ENCODE data around the gene BANP.
"Not testable (repeated sequence)": the region's sequence is repeated elsewhere in the genome, so short reads cannot be mapped to it uniquely, and the experiment has no call there.

The BANP gene

DNA sequence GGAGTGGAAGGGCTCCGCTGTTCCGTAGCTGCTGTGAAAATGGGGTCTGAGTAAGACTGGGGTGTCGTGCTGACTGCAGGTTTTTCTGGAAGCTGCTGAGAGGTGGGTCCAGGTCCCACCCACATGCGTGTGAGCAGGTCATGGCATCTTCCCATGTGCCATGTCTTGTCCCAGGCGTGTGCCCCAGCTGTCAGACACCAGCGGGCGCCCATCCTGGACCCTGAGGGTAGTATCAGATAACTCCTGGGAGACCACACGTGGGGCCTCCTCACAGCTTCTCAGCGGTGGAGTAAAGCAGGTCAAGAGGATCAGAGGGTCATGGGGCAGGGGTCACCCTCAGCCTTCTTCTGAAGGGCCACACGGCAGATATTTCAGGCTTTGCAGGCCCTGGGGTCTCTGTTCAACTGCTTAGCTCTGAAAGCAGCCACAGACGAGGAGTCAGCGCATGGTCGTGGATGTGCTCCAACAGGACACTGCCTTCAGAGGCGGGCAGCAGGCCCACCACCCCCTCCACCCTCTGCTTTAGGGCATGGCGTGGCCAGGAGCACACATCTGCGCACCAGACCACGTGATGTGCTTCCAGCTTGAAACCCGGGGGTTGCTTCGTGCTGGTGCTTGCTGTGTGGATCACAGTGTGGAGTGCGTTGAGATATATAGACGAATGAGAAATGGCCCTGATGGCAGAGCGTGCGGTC lies 68.7 kb downstream of the BANP start:
- Histone ChIP-seq H3K4me3 (IDR thresholded peaks at IDR 0.05; ENCODE audit: insufficient read depth, low read depth, low read length) (no peak overlapping the region), H3K4me2 (no peak overlapping the region), H3K27ac (no peak overlapping the region), H4K20me1 (ENCODE audit: insufficient read depth) (no peaks in the 10 kb centered on the region), H3K79me2 (ENCODE audit: insufficient read depth, low read depth) (no peaks in the 10 kb centered on the region), H2AFZ (ENCODE audit: low read depth) (no peak overlapping the region), H3K9ac (no peak overlapping the region), H3K27me3 (ENCODE audit: insufficient read depth, low read depth) (no peaks in the 10 kb centered on the region), H3K4me1 (ENCODE audit: low read depth, poor library complexity, severe bottlenecking) (no peaks in the 10 kb centered on the region), H3K36me3 (ENCODE audit: insufficient read depth) (no peaks in the 10 kb centered on the region)
- TF ChIP-seq, protein P1, sequence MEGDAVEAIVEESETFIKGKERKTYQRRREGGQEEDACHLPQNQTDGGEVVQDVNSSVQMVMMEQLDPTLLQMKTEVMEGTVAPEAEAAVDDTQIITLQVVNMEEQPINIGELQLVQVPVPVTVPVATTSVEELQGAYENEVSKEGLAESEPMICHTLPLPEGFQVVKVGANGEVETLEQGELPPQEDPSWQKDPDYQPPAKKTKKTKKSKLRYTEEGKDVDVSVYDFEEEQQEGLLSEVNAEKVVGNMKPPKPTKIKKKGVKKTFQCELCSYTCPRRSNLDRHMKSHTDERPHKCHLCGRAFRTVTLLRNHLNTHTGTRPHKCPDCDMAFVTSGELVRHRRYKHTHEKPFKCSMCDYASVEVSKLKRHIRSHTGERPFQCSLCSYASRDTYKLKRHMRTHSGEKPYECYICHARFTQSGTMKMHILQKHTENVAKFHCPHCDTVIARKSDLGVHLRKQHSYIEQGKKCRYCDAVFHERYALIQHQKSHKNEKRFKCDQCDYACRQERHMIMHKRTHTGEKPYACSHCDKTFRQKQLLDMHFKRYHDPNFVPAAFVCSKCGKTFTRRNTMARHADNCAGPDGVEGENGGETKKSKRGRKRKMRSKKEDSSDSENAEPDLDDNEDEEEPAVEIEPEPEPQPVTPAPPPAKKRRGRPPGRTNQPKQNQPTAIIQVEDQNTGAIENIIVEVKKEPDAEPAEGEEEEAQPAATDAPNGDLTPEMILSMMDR (conservative IDR thresholded peaks at IDR 0.05; ENCODE audit: low read depth, low read length) = no peak

DNA sequence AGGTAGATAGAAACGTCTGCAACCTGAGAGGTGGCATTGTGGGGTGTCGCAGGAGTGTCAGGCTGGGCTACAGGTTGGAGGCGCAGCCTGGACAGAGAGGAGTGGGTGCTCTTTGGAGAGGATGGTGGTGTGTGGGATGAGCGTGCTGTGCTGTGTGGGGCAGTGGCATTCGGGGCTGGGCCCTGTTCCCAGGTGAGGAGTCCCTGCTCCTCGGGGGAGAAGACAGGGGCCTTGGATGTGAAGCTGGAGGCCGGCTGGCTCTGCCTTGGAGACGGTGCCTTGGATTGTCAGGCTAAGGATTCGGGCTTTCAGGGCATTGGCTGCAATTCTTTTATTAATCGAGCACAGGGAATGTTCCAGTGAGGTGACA lies 69.3 kb downstream of the BANP start:
- Histone ChIP-seq H2AFZ (ENCODE audit: low read depth) (no peak overlapping the region), H3K4me3 (IDR thresholded peaks at IDR 0.05; ENCODE audit: insufficient read depth, low read depth, low read length) (no peak overlapping the region), H3K27me3 (ENCODE audit: insufficient read depth, low read depth) (no peaks in the 10 kb centered on the region), H3K9ac (no peak overlapping the region), H3K4me1 (ENCODE audit: low read depth, poor library complexity, severe bottlenecking) (no peaks in the 10 kb centered on the region), H3K4me2 (no peak overlapping the region), H3K27ac (no peak overlapping the region), H4K20me1 (ENCODE audit: insufficient read depth) (no peaks in the 10 kb centered on the region), H3K79me2 (ENCODE audit: insufficient read depth, low read depth) (no peaks in the 10 kb centered on the region), H3K36me3 (ENCODE audit: insufficient read depth) (no peaks in the 10 kb centered on the region)
- TF ChIP-seq, protein P1 (conservative IDR thresholded peaks at IDR 0.05; ENCODE audit: low read depth, low read length) = no peak

DNA sequence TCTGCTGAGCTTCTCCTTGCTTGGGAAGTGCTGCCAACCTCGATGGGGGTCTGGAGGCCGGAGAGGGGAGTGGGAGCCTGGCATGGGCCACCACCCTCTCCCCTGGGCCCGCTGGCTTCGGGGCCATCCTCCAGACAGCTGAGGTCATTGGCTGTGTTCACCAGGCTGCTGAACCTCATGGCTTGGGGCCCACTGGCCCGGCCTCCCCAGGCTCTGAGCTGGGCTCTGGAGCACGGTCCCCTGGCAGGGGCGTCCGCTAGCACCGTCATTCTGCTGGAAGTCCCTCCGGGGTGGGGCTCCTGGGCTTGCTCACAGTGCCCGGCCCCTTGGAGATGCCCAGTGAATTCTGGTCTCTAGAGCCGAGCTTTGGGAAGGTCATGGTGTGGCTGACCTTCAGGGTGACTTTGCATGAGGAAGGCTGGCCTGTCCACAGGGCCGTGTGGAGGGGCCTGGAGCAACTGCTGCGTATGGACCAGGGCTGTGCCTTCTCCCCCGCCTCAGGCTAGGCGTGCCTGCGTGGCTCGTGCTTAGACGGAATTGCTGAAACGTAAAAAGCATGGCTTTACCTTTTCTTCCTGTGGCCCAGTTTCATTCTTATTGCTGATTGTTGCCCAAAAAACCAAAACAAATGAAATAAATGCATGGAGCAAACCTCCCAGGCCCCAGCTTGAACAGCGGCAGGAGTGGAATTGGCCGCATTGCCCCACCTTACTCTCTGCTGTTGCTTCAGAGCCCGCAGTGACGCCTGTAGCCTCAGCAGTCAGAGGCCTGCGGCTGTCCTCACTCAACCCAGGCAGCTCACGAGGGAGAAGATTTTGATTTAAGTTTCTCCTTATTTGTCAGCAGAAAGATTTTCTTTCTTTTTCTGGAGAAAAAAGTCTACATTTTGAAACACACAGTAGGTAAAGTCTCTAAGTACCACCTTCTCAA lies 70.1 kb downstream of the BANP start:
- H3K4me3 ChIP-seq (IDR thresholded peaks at IDR 0.05; ENCODE audit: insufficient read depth, low read depth, low read length); H3K36me3 ChIP-seq (ENCODE audit: insufficient read depth); H3K79me2 ChIP-seq (ENCODE audit: insufficient read depth, low read depth); H2AFZ ChIP-seq (ENCODE audit: low read depth); H3K27ac ChIP-seq; H3K4me2 ChIP-seq; H4K20me1 ChIP-seq (ENCODE audit: insufficient read depth); H3K9ac ChIP-seq; H3K4me1 ChIP-seq (ENCODE audit: low read depth, poor library complexity, severe bottlenecking); H3K27me3 ChIP-seq (ENCODE audit: insufficient read depth, low read depth): not testable (repeated sequence)

DNA sequence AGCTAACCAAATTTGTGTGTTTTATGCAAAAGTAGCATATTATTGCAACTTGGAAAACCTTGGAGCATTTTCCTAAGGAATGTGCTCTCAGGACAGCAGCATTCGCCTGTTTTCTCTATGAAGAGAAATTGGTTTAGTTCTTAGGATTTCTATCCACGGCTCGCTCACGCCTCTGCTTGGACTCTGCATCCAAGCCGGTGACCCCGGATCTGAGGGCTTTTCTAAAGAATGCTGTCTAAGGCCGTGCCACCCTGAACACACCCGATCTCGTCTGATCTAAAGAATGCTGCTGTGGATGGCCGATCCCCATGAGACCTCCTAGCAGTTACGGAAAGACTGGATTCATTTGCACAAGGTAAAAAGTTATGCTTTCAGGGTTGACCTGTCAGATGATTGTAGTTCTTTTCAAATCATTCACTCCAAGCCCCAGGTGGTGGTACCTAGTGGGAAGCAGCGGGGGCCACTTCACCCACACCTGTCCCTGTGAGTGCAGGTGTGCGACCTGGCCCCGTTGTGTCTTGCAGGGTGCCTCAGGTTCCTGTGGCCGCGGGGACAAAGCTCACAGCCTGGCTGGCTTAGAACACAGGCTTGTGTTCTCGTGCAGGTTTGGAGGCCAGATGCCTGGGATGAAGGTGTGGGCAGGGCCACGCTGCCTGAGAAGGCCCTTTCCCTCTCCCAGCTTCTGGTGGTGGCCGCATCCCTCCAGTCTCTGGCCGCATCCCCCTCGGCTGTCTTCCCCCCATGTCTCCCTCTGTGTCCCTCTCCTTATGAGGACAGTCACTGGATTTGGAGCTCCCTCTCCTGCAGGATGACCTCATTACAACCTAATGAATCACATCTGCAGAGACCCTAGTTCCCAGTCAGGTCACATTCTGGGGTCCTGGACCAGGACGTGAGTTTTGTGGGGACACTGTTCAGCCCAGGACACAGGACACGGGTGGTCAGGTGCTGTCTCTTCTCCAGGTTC lies 71.1 kb downstream of the BANP start:
- TF ChIP-seq, protein P1 (conservative IDR thresholded peaks at IDR 0.05; ENCODE audit: low read depth, low read length) = no peak
- Histone ChIP-seq H3K79me2 (ENCODE audit: insufficient read depth, low read depth) (no peaks in the 10 kb centered on the region), H2AFZ (ENCODE audit: low read depth) (no peak overlapping the region), H3K36me3 (ENCODE audit: insufficient read depth) (no peaks in the 10 kb centered on the region), H3K4me1 (ENCODE audit: low read depth, poor library complexity, severe bottlenecking) (no peaks in the 10 kb centered on the region), H3K9ac (no peak overlapping the region), H3K4me3 (IDR thresholded peaks at IDR 0.05; ENCODE audit: insufficient read depth, low read depth, low read length) (no peak overlapping the region), H3K27ac (no peak overlapping the region), H4K20me1 (ENCODE audit: insufficient read depth) (no peaks in the 10 kb centered on the region), H3K27me3 (ENCODE audit: insufficient read depth, low read depth) (no peaks in the 10 kb centered on the region), H3K4me2 (no peak overlapping the region)

Measured in KMS-11 (cell line).